Effector memory CD4-positive, alpha-beta T cell (primary cell): ENCODE measurements around the gene MAPK8.

Experiments
- DNase-seq, 3 donors: peaks; one replicate each; pipeline ENCODE4 v3.0.0-alpha.2; 2020
- H3K27ac ChIP-seq: 2 replicates; pipeline ENCODE4 v1.7.0; 2013; ENCODE audit warnings: mild to moderate bottlenecking, low read length, moderate library complexity; ENCODE audit not compliant: insufficient read depth, poor library complexity, severe bottlenecking
- H3K27me3 ChIP-seq: replicated peaks from 2 replicates; pipeline ENCODE4 v1.7.0; 2013; ENCODE audit warnings: mild to moderate bottlenecking, low read length; ENCODE audit not compliant: insufficient read depth, control insufficient read depth, poor library complexity, severe bottlenecking
- H3K36me3 ChIP-seq: 2 replicates; pipeline ENCODE4 v1.7.0; 2013; ENCODE audit warnings: mild to moderate bottlenecking, low read length, moderate library complexity; ENCODE audit not compliant: control insufficient read depth, insufficient read depth
- H3K4me1 ChIP-seq: 2 replicates; pipeline ENCODE4 v1.7.0; 2013; ENCODE audit warnings: low read length, mild to moderate bottlenecking; ENCODE audit not compliant: control insufficient read depth, insufficient read depth, poor library complexity, severe bottlenecking
- H3K4me3 ChIP-seq: 2 replicates; pipeline ENCODE4 v1.7.0; 2013; ENCODE audit warnings: low read length, low read depth, mild to moderate bottlenecking; ENCODE audit not compliant: insufficient read depth, poor library complexity, severe bottlenecking
- H3K9me3 ChIP-seq: 2 replicates; pipeline ENCODE4 v1.7.0; 2013; ENCODE audit warnings: mild to moderate bottlenecking, low read length, moderate library complexity; ENCODE audit not compliant: control insufficient read depth

Gene MAPK8

GRCh38 chr10:48391994-48392393, 85.5 kb downstream of the MAPK8 start:
- no peaks in the 10 kb centered on the region for H3K9me3 ChIP-seq
- no peaks in the 10 kb centered on the region for H3K27me3 ChIP-seq
- peaks cover 6% of the 10 kb centered on the region for H3K4me1 ChIP-seq
- DNase-seq = no peak
- H3K4me3 ChIP-seq = no peak overlapping the region
- H3K36me3 ChIP-seq = no peaks in the 10 kb centered on the region
- H3K27ac ChIP-seq = no peak overlapping the region

GRCh38 chr10:48398261-48398660, 91.8 kb downstream of the MAPK8 start:
- Histone ChIP-seq H3K27me3 (no peaks in the 10 kb centered on the region), H3K4me3 (no peak overlapping the region), H3K27ac (no peak overlapping the region), H3K36me3 (no peaks in the 10 kb centered on the region), H3K9me3 (no peaks in the 10 kb centered on the region), H3K4me1 (no peaks in the 10 kb centered on the region)
- DNase-seq = no peak

GRCh38 chr10:48399056-48399541, 92.6 kb downstream of the MAPK8 start:
- no peak for DNase-seq
- Histone ChIP-seq H3K27ac (no peak overlapping the region), H3K4me3 (no peak overlapping the region), H3K27me3 (no peaks in the 10 kb centered on the region), H3K4me1 (no peaks in the 10 kb centered on the region), H3K9me3 (no peaks in the 10 kb centered on the region), H3K36me3 (no peaks in the 10 kb centered on the region)

GRCh38 chr10:48399551-48399950, 93.1 kb downstream of the MAPK8 start:
- no peaks in the 10 kb centered on the region for H3K36me3 ChIP-seq
- H3K27ac ChIP-seq = no peak overlapping the region
- H3K4me1 ChIP-seq = no peaks in the 10 kb centered on the region
- no peak for DNase-seq
- H3K4me3 ChIP-seq = no peak overlapping the region
- H3K27me3 ChIP-seq = no peaks in the 10 kb centered on the region
- no peaks in the 10 kb centered on the region for H3K9me3 ChIP-seq

- Histone ChIP-seq H3K4me3 (no peak overlapping the region), H3K27ac (no peak overlapping the region), H3K36me3 (no peaks in the 10 kb centered on the region), H3K27me3 (no peaks in the 10 kb centered on the region), H3K9me3 (no peaks in the 10 kb centered on the region), H3K4me1 (no peaks in the 10 kb centered on the region)
- no peak for DNase-seq
These were observed 93.8 kb downstream of the MAPK8 start for GRCh38 chr10:48400129-48400849.

- H3K27ac ChIP-seq = no peak overlapping the region
These were observed 94.4 kb downstream of the MAPK8 start for GRCh38 chr10:48400850-48401220.

GRCh38 chr10:48404646-48405045, 98.2 kb downstream of the MAPK8 start:
- H3K9me3 ChIP-seq = no peaks in the 10 kb centered on the region
- peaks cover 5% of the 10 kb centered on the region for H3K36me3 ChIP-seq
- H3K4me1 ChIP-seq = no peaks in the 10 kb centered on the region
- H3K4me3 ChIP-seq = no peak overlapping the region
- no peak for DNase-seq
- H3K27ac ChIP-seq = no peak overlapping the region
- no peaks in the 10 kb centered on the region for H3K27me3 ChIP-seq

More at GRCh38 chr10:48400850-48401220, 94.4 kb downstream of the MAPK8 start:
- Histone ChIP-seq H3K36me3 (no peaks in the 10 kb centered on the region), H3K4me1 (no peaks in the 10 kb centered on the region), H3K27me3 (no peaks in the 10 kb centered on the region), H3K9me3 (no peaks in the 10 kb centered on the region), H3K4me3 (no peak overlapping the region)
- DNase-seq = no peak

GRCh38 chr10:48406204-48406603, 99.7 kb downstream of the MAPK8 start:
- Histone ChIP-seq H3K36me3 (peaks cover 18% of the 10 kb centered on the region), H3K27me3 (no peaks in the 10 kb centered on the region), H3K4me3 (no peak overlapping the region), H3K27ac (no peak overlapping the region), H3K9me3 (no peaks in the 10 kb centered on the region), H3K4me1 (no peaks in the 10 kb centered on the region)
- DNase-seq = no peak

GRCh38 chr10:48406658-48407057, 100.2 kb downstream of the MAPK8 start:
- Histone ChIP-seq H3K36me3 (peaks cover 18% of the 10 kb centered on the region), H3K4me3 (no peak overlapping the region), H3K9me3 (no peaks in the 10 kb centered on the region), H3K27ac (no peak overlapping the region), H3K27me3 (no peaks in the 10 kb centered on the region), H3K4me1 (no peaks in the 10 kb centered on the region)
- no peak for DNase-seq

GRCh38 chr10:48410503-48410902, 104.0 kb downstream of the MAPK8 start:
- peaks cover 18% of the 10 kb centered on the region for H3K36me3 ChIP-seq
- no peak for DNase-seq
- H3K27ac ChIP-seq = no peak overlapping the region
- H3K9me3 ChIP-seq = no peaks in the 10 kb centered on the region
- H3K4me1 ChIP-seq = no peaks in the 10 kb centered on the region
- H3K4me3 ChIP-seq = no peak overlapping the region
- no peaks in the 10 kb centered on the region for H3K27me3 ChIP-seq
